Measurements from ENCODE around the gene MYEF2.

DNA sequence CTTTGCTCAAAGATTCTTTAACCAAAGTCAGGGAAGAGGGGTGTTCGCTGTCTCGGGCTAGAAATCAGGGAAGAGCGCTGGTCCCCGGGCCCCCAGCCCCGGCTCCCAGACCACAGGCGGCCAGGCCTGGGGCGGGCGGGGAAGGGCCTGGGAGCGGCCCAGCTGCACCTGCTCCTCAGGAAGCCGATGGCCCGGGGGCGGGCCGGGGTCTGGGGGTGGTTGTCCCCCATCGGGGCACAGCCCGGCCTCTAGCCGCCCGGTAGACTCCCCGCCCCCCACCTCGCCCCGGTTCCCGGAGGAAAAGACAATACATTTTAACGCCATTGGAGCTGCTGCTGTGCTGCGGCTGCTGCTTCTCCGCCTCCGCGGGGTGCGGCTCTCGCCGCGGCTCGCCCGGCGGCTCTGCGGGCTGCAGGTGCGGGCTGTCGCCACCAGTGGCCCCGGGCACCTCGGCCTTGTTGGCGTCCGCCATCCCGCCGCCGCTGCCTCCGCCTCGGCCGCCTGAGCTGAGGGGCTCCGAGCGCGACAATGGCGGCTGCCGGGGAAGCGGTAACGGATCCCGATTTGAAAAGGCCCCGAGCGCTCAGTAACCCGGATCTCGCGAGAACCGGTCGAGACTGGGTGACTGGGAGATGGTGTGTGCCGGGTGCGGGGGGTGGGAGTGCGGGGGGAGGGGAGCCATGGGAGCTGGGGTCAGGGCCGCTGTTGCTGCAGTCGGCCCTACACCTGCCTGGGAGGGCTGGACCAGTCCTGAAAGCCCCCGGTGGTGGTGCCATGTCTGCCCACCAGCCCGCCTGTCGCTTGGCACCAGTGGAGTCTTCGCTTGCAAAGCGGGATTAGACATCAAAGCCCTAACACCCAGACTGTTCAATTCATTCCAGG lies at the start of gene MYEF2:
- TF ChIP-seq CTCF (conservative IDR thresholded peaks at IDR 0.05; ENCODE audit: low read depth in 2 of 2) (no peak), JUNB (IDR thresholded peaks at IDR 0.05; ENCODE audit: unreplicated experiment) (no peak), POLR2AphosphoS5 (IDR thresholded peaks at IDR 0.05; ENCODE audit: low read depth) (peak; percentile 73), EZH2 (IDR thresholded peaks at IDR 0.05; ENCODE audit: low read depth, unreplicated experiment) (no peak), NANOG (IDR thresholded peaks at IDR 0.05; ENCODE audit: borderline replicate concordance) (no peak), ZNF331 (CRISPR knock-in tag; IDR thresholded peaks at IDR 0.05; ENCODE audit: low read depth) (no peak), REST (IDR thresholded peaks at IDR 0.05; ENCODE audit: unreplicated experiment) (no peak), CREB1 (CRISPR knock-in tag; IDR thresholded peaks at IDR 0.05; ENCODE audit: low read depth) (no peak)
- TF ChIP-seq, protein P1, sequence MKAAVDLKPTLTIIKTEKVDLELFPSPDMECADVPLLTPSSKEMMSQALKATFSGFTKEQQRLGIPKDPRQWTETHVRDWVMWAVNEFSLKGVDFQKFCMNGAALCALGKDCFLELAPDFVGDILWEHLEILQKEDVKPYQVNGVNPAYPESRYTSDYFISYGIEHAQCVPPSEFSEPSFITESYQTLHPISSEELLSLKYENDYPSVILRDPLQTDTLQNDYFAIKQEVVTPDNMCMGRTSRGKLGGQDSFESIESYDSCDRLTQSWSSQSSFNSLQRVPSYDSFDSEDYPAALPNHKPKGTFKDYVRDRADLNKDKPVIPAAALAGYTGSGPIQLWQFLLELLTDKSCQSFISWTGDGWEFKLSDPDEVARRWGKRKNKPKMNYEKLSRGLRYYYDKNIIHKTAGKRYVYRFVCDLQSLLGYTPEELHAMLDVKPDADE (IDR thresholded peaks at IDR 0.05): no peak
- TF ChIP-seq, protein P2, sequence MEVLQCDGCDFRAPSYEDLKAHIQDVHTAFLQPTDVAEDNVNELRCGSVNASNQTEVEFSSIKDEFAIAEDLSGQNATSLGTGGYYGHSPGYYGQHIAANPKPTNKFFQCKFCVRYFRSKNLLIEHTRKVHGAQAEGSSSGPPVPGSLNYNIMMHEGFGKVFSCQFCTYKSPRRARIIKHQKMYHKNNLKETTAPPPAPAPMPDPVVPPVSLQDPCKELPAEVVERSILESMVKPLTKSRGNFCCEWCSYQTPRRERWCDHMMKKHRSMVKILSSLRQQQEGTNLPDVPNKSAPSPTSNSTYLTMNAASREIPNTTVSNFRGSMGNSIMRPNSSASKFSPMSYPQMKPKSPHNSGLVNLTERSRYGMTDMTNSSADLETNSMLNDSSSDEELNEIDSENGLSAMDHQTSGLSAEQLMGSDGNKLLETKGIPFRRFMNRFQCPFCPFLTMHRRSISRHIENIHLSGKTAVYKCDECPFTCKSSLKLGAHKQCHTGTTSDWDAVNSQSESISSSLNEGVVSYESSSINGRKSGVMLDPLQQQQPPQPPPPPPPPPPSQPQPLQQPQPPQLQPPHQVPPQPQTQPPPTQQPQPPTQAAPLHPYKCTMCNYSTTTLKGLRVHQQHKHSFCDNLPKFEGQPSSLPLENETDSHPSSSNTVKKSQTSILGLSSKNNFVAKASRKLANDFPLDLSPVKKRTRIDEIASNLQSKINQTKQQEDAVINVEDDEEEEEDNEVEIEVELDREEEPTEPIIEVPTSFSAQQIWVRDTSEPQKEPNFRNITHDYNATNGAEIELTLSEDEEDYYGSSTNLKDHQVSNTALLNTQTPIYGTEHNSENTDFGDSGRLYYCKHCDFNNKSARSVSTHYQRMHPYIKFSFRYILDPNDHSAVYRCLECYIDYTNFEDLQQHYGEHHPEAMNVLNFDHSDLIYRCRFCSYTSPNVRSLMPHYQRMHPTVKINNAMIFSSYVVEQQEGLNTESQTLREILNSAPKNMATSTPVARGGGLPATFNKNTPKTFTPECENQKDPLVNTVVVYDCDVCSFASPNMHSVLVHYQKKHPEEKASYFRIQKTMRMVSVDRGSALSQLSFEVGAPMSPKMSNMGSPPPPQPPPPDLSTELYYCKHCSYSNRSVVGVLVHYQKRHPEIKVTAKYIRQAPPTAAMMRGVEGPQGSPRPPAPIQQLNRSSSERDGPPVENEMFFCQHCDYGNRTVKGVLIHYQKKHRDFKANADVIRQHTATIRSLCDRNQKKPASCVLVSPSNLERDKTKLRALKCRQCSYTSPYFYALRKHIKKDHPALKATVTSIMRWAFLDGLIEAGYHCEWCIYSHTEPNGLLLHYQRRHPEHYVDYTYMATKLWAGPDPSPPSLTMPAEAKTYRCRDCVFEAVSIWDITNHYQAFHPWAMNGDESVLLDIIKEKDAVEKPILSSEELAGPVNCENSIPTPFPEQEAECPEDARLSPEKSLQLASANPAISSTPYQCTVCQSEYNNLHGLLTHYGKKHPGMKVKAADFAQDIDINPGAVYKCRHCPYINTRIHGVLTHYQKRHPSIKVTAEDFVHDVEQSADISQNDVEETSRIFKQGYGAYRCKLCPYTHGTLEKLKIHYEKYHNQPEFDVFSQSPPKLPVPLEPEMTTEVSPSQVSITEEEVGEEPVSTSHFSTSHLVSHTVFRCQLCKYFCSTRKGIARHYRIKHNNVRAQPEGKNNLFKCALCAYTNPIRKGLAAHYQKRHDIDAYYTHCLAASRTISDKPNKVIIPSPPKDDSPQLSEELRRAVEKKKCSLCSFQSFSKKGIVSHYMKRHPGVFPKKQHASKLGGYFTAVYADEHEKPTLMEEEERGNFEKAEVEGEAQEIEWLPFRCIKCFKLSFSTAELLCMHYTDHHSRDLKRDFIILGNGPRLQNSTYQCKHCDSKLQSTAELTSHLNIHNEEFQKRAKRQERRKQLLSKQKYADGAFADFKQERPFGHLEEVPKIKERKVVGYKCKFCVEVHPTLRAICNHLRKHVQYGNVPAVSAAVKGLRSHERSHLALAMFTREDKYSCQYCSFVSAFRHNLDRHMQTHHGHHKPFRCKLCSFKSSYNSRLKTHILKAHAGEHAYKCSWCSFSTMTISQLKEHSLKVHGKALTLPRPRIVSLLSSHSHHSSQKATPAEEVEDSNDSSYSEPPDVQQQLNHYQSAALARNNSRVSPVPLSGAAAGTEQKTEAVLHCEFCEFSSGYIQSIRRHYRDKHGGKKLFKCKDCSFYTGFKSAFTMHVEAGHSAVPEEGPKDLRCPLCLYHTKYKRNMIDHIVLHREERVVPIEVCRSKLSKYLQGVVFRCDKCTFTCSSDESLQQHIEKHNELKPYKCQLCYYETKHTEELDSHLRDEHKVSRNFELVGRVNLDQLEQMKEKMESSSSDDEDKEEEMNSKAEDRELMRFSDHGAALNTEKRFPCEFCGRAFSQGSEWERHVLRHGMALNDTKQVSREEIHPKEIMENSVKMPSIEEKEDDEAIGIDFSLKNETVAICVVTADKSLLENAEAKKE (CRISPR knock-in tag; IDR thresholded peaks at IDR 0.05): no peak

Data from GM23338 (cell line).